Left hindlimb (tissue), 1 donor: ENCODE results near the gene PSMG1.
A peak's percentile ranks its signal among the peaks of the same experiment; 100 is the strongest.
"Not testable (repeated sequence)": the region's sequence is repeated elsewhere in the genome, so short reads cannot be mapped to it uniquely, and the experiment has no call there.

Experiments
- DNase-seq: peaks from one replicate; pipeline ENCODE4 v3.0.0-alpha.2; 2018

The PSMG1 gene, protein sequence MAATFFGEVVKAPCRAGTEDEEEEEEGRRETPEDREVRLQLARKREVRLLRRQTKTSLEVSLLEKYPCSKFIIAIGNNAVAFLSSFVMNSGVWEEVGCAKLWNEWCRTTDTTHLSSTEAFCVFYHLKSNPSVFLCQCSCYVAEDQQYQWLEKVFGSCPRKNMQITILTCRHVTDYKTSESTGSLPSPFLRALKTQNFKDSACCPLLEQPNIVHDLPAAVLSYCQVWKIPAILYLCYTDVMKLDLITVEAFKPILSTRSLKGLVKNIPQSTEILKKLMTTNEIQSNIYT

DNA sequence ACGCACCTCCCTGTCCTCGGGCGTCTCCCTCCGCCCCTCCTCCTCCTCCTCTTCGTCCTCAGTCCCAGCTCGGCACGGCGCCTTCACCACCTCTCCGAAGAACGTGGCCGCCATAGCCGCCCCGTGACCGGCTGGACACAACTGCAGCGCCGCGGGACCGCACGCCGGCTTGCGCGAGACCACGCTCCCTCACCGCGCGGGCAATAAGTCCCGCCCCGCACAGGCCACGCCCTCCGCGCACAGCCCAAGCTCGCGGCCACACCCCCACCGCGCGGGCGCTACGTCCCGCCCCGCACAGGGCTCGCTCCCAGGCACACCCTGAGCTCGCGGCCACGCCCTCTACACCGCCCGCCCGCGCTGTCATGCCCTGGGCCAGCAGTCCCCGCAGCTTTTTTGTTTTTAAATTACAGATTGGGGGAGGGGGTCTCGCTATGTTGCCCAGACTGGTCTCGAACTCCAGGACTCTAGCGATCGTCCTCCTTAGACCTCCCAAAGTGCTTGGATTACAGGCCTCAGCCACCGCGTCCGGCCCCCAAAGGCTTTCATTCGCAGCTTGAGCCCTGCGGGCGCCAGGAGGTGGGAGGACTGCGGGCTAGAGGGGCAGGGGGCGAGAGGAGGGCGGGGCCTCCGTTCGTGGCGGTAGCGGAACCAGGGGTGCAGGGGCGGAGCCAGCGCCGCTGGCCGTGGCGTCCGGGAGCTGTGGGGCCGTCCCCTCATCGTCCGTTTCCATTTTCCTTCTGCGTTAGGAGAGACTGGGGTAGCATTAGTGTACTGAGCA is at the start of gene PSMG1:
Gene PSMG1 (minus strand): TSS at position 180 of the 778 bp plus-strand sequence. CDS start 66 bp downstream, at position 114.
- DNase-seq, result peak; percentile 94

DNA sequence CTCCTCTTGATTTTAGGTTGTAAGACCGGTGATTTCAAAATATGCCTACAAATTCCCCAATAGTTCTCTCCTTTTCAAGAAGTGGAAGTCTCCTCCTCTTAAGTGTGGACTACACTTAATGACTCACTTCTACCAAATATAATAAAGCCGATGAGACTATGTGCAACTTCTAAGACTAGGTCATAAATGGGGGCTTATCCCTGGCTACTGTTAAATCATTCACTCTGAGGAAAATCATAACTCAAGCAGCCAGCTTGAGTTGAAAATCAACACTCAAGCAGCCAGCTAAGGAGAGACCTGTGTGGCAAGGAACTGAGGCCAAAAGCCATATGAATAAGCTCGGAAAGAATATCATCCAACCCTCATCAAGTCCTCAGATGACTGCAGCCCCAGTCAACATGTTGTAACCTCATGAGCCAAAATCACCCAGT is 49.6 kb upstream of the PSMG1 start:
- no peak for DNase-seq

DNA sequence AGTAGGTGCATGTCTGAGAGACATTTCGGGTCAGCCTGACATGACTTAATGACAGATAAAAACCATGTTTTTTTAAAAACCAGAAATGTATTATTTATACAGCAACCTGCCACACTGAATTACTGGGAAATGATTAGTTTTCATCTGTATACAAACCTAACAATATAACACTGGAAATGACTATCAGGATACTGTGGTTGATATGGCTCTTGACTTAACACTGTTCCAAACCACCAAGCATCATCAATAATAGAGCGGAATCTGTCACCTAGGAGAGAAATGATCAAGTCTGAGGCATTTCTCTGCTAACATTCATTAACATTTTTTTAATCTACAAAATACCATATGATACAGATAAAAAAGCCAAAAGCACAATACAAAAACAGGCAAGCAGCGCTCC is 41.7 kb upstream of the PSMG1 start:
- DNase-seq, result no peak

DNA sequence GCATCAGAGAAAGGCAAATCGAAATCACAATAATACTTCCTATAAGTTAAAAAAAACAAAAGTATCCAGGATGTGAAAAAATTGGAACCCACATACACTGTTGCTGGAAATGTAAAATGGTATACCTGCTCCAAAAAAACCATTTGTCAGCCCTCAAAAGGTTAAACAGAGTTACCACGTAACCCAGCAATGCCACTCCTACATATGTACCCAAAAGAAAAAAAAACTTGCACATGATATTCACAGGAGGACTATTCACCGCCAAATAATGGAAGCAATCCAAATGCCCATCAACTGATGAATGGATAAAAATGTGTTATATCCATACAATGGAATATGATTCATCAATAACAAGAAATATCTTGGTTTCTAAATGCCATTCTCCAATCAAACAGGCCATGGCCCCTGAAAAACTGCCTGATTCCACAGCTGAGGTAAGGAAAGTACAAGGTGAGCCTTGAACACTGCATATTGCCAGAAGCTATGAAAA is 38.8 kb upstream of the PSMG1 start:
- DNase-seq, result no peak

DNA sequence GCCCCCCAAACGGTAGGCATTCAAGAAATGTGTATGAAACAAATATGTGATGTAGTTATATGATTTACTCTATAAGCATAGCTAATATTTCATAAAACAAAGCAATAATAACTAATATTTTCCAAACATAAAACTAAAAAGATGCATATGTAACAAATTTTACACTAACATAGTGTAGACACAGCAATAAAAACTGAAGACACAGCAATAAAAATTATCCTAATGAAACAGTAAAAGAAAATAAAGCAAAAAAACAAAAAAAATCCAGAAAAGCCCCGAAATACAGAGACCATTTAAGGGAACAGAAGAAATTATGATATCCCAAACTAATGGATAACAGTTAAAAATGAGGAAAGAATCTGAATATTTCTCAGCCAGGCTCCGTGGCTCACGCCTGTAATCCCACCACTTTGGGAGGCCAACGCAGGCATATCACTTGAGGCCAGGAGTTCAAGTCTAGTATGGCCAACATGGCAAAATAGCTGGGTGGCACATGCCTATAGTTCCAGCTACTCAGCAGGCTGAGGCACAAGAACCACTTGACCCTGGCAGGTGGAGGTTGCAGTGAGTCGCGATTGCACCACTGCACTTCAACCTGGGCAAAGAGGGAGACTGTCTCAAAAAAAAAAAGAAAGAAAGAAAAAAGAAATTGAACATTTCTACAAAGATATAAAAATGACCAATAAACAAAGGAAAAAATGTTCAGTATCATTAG is 38.2 kb upstream of the PSMG1 start:
- no peak for DNase-seq

DNA sequence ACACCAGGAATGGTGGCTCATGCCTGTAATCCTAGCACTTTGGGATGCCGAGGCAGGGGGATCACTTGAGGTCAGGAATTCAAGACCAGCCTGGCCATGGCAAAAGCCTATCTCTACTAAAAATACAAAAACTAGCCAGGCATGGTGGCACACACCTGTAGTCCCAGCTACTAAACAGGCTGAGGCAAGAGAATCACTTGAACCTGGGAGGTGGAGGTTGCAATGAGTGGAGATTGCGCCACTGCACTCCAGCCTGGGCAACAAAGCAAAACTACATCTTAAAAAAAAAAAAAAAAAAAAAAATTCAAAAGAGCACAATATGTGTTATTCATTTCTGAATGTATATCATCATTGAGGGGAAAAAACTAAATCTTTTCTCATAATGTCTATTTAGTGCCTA is 37.6 kb upstream of the PSMG1 start:
- not testable (repeated sequence) for DNase-seq

DNA sequence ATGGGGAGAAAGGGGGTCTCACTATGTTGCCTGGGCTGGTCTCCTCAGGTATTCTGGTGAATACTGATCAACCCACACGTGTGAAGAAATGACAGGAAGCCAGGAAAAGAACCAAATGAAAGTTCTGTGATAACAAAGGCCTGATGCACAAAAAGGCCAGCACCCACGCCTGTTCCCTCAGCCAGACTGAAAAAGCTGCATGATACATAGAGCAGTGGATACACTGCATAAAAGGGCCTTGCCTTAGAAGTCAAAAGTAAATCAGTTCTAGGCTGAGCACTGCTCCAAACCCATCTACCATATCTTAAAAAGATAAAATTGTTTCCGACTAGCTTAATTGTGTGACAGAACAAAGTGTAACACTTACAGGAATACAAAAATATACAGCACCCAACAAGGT is 36.9 kb upstream of the PSMG1 start:
- DNase-seq, result no peak

DNA sequence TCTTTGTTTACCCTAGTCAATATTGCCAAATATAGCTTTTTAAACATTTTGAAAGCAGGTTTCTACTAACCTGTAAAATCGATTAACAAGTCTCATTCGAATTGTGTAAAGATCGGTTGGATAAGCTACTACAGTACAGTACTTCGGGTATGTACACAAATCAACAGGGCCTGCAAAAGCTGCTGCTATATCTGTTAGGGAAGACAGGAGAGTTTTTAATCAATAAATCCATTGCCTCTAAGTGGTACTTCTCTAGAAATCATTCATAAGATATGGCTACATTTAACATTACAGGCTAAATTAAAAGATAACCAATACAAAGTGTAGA is 34.8 kb upstream of the PSMG1 start:
- no peak for DNase-seq

DNA sequence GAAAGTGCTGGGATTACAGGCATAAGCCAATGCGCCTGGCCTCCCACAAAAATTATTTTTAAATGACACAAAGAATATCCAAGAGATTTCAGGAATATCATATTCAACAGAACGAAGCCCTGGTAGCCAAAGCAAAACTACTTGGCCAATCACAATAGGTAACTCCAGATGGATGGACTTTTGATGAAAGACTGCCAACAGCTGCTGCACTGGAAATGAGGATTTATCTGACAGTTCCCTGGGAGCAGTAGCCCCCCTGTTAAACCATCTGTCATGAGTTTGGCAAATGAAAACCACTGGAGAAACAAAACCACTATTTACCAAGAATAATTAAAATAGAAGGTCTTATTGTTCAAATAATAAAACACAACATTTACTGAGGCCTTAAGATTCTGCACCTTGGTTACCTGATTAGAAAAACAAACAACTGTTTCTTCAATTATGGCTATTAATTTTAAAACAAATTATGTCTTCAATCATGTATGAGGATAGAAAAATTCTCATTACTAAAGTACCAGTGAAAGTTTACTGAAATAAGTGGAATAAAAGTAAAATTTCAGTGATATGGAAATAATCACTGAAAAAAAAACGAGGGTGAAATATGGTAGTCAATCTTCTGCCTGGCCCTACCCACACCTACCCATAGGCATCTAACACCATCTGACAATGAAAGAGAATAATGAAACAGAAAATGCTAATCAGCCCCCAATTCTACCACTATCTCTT is 34.3 kb upstream of the PSMG1 start:
- no peak for DNase-seq

DNA sequence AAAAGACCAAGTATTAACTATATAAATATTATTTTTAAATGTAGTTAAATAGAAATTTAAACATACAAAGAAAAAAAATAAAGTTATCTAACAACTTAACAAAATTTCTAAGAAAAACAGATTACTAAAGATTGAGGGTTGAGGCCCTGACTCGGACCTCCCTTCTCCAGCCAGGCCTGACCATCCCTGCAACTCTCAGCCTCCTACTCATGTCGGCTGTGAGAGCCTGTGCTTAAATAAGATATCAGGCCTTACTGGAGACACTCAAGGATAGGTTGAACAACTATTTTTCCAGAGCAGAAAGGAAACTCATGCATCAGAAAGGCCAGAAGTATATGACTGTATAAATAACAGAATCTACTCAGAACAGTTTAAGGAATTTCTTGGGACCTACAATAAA is 33.0 kb upstream of the PSMG1 start:
- DNase-seq, result no peak

DNA sequence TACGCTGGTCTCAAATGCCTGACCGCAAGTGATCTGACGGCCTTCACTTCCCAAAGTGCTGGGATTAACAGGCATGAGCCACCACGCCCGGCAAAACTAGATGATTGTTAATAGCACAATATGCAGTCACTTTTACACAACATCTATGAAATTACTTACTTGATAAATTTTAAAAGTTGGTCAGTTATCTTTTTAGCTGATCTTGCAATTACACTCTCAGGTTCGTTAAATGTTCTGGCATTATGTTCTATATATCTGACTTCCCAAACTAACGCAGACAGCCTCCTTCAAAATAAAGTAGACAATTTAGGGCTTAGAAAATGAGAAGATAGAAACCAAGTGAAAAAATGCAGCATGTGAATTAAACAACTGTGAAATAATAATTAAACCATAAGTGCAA is 31.8 kb upstream of the PSMG1 start:
- DNase-seq, result no peak

DNA sequence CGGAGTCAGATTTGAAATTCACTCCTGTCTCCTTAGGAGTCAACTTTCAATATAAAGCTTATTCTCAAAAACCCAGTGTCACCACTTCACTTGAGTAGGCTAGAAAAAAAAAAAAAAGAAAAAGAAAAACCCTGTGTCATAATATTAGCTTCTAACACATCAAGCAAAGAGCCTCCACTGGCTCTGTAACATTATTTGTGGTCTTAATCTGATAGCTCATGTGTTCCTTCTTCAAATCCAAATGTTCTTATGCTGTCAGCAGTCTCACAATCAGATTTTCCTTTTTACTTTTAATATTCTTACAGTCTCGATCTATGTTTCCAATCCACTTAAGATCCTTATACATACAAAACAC is 26.1 kb upstream of the PSMG1 start:
- DNase-seq, result no peak

DNA sequence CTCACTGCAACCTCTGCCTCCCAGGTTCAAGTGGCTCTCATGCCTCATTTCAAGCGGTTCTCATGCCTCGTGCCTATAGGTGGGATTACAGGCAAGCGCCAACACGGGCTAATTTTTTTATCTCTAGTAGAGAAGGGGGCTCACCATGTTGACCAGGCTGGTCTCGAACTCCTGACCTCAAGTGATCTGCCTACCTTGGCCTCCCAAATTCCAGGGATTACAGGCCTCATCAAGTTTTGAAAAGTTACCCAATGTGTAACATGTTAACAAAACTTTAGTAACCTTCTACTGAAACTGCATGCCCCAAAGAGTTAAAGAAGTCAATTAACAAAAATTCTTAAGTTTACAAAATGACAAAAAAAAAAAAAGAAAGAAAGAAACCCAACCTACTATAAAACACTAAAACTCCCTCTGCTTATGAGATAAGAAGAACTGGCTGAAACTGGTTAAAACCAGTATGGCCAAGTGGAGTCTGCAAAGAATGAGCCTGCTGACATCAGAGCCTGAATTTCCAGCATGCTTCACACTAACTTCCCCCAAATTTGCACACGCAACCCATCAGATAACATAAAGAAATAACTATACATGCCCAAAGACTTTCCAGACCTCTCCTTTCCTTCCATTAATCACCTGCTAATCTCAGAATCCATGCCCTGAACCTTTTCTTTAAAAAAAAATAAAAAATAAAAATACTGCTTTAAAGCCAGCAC is 25.5 kb upstream of the PSMG1 start:
- DNase-seq, result no peak

DNA sequence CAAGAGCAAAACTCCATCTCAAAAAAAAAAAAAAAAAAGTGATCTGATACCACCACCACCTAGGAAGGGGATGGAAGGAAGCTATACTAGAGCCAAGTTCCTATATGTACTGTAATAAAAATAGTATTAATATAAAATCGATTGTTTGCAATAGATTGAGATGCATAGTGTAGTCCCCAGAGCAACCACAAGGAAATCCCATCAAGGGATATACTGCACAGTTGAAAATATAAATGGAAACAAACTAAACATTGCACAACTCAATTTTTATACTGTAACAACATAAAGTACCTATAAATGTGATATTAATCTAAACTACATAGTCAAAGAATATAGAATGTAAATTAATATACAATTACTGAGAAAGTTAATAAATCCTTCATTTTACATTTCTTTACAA is 20.9 kb upstream of the PSMG1 start:
- no peak for DNase-seq

DNA sequence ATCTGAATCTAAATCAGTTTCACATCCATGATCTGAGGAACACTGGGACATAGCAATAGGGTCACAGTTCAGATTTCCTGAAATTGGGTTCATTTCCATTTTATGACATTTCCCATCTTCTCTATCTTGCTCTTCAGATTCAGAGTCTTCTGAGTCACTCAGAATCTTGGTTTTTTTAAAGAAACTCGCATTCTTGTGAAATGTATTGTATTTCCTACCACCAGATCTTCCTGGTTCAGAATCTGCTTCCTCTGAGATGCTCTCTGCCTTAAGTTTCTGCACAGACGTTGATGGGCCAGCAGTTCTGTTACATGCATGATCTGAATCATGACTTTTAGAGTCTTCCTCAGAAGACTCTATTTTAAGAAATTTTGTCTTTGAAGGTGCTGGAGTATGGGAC is 15.5 kb upstream of the PSMG1 start:
- no peak for DNase-seq

DNA sequence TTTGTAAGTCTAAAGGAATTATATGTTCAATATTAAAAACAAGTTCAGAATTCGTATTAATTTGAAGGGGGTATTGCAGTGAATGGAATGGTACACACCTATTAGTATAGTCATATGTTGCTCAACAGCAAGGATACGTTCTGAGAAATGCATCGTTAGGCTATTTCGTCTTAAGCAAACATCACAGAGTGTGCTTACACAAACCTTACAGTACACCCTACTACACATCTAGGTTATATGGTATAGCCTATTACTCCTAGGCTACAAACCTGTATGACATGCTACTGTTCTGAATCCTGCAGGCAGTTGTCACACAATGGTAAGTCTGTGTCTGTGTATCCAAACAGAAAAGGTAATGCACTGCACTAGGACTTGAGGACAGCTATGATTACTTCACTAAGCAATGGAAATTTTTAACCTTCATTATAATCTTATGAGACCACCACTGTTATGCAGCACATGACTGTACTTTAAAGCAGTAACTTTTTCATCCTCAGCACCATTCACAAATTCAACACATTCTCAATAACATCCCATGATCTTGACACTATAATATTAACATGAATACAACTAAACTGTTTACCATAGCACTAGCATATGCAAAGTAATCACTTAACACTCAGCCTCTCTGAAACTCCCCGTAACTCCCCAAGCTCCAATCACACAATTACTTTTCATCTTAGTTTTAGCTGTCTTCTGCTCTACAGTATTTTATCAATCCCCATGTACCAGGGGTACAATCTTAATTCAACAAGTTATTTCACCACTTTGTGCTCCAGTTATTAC is 14.4 kb upstream of the PSMG1 start:
- no peak for DNase-seq

DNA sequence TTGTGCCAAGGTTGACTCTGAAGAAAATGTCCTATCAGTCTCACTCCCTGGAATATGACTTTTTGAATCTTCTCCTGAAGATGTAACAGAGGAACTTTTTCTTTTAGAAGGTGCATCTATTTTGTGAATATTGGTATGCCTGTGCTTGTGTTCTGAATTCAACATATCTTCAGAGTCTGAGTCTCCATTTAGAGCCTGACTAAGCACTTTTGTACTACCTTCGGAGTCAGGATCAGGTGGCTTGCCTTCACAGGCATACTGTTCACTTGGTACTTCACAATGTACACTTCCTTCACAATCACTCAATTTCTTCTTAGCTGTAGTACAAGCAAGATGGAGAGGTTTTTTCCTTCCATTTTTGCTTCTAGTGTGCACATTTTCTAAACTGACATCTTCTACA is 13.6 kb upstream of the PSMG1 start:
- DNase-seq, result no peak

DNA sequence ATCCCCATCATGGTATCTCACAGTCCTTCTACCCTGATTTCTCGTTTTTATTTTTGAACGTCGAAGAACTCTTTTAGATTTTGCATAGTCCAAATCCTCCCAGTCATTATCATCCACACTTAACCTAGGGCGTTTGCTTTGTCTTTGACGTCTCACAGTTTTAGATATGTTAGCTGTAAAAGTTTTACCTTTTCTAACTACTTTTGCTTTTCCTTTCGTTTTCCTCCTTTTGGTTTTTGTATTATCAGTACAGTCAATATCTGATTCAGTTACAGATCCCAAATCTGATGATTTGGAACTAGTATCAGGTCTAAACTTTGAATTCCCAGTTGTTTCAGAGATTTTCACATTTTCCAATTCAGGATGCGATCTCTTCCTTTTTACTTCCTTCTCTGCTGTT is 13.1 kb upstream of the PSMG1 start:
- DNase-seq, result no peak

DNA sequence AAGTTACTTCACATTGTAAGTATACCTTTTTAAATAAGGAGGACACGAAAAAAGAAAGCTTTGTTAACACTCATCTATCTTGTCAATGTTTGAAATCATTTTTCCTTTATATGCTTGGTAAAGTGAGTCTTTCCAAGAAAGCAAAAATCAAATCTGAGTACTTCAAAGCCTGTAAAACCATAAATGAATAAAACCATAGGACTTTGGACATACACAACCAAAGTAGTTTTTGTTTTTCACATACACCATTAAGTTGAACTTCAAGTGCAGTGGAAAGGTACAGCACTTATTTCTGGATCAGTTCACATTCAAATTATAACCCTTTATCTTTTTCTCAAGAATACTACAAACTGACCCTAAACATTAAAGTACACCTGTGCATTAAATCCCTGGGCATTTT is 10.1 kb upstream of the PSMG1 start:
- no peak for DNase-seq

DNA sequence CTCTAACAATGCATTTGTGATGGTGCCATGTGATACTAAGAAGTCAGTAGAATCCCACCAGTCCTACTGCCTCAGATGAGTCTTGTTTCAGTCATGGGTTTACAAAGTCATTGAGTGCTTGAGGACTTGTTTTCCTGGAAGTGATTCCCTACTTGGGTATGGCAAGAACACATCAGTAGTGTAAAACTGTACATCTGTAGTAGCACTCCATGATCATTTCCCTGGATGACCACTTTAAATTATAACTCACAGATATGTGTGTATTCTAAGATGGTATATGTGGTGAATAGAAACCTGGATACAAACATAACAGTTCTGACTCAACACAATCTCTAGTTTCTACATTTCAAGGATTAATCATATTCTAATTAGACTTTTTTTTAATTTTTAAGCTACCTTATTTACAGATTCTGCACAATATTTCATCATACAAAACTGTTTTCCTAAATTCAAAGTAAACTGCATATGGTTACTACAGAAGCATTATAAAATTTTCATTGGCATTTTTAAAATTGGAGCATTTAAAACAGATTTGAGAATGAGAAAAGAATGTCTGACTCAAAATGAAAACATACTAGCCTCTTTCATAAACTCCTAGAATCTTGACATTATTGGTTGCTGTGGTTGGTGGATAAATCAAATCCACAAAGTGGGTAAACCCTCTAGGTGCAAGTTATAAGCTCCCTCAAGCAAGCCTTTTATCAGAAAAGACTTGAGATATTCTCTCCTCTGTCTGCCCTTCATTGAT is 6.8 kb upstream of the PSMG1 start:
- DNase-seq, result no peak

DNA sequence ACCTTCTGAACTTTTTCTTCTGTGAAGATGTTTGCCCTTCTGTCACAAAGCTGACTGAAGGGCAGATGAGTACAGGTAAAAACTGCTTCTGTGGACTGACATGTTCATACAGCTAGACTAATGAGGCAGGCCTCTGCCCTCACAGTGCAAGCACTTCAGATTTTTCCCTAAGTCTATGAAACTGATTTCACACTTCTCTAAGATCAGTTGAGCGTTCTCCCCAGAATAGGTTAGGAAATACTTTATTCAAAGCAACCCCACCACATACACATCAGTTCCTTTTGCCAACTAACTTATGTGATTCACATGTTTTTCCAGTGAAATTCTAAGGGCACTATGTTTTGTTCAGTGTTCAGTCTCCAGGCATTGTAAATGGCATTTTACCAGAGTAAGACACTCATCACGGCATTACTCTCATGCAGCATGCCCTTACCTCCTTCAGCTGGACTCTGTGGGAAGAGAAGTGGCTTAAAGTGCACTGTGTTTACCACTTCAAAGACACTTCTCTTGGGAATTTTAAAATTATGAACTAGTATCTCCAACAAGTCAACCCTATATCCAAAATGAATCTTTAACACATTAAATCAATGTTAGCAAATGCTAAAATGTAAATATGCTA is 5.4 kb upstream of the PSMG1 start:
- no peak for DNase-seq
